ENCODE data around the gene PITPNM3.

- no peak for TF ChIP-seq POLR2AphosphoS5 (IDR thresholded peaks at IDR 0.05; ENCODE audit: low read depth, low read length)
- TF ChIP-seq TAF1 (IDR thresholded peaks at IDR 0.05; ENCODE audit: low read depth, low read length): no peak
- TF ChIP-seq POLR2A (IDR thresholded peaks at IDR 0.05; ENCODE audit: low read depth, low read length): no peak
- TF ChIP-seq SPI1 (IDR thresholded peaks at IDR 0.05; ENCODE audit: low read depth, low read length): no peak
- TF ChIP-seq PAX5 (IDR thresholded peaks at IDR 0.05; ENCODE audit: insufficient read depth, low read length, severe bottlenecking): no peak
- TF ChIP-seq POU2F2 (IDR thresholded peaks at IDR 0.05; ENCODE audit: low read depth, low read length): no peak
These were observed 48.8 kb downstream of the PITPNM3 start for GRCh38 chr17:6507535-6507934.
